Stimulated activated effector memory CD8-positive, alpha-beta T cell treated with anti-CD3 and anti-CD28 coated beads, Interleukin-12 subunit alpha, Interleukin-12 subunit beta, amount 100 ng/mL, for 72 hours (primary cell): ENCODE results near the gene NAA11.

Experiments
- ATAC-seq: fragments of 150-1000 bp; cut with Tn5 transposase; 2 replicates; pipeline ENCODE4 v1.10.0; 2021
- DNase-seq, 2 donors: peaks; one replicate each; pipeline ENCODE4 v3.0.0; 2021 to 2022; ENCODE audit warnings: low spot score in 2 of 2
- H3K27ac Mint-ChIP-seq: one replicate; pipeline ENCODE4 v1.8.0; 2022; ENCODE audit warnings: mild to moderate bottlenecking, mixed read lengths
- H3K36me3 Mint-ChIP-seq: one replicate; pipeline ENCODE4 v1.8.0; 2022; ENCODE audit warnings: mild to moderate bottlenecking, mixed read lengths
- H3K4me1 Mint-ChIP-seq: one replicate; pipeline ENCODE4 v1.8.0; 2022; ENCODE audit warnings: mixed read lengths
- H3K4me3 Mint-ChIP-seq: one replicate; pipeline ENCODE4 v1.8.0; 2022; ENCODE audit warnings: mild to moderate bottlenecking, mixed read lengths
- H3K9me3 Mint-ChIP-seq: one replicate; pipeline ENCODE4 v1.8.0; 2022; ENCODE audit warnings: mixed read lengths

NAA11 gene

GRCh38 chr4:79331126-79331876 is 5.4 kb upstream of the NAA11 start:
- DNase-seq (no peak), ATAC-seq (no peak)
- Mint-ChIP-seq H3K4me3 (no peak overlapping the region), H3K4me1 (no peaks in the 10 kb centered on the region), H3K9me3 (no peaks in the 10 kb centered on the region), H3K36me3 (no peaks in the 10 kb centered on the region), H3K27ac (no peak overlapping the region)

- no peak overlapping the region for H3K27ac Mint-ChIP-seq
- H3K9me3 Mint-ChIP-seq = peaks cover 1% of the 10 kb centered on the region
- ATAC-seq = no peak
- H3K4me3 Mint-ChIP-seq = no peak overlapping the region
- H3K36me3 Mint-ChIP-seq = no peaks in the 10 kb centered on the region
- DNase-seq = no peak
- no peaks in the 10 kb centered on the region for H3K4me1 Mint-ChIP-seq
Measured at GRCh38 chr4:79330720-79331119, 4.9 kb upstream of the NAA11 start.

- Mint-ChIP-seq H3K4me3 (no peak overlapping the region), H3K27ac (no peak overlapping the region), H3K36me3 (no peaks in the 10 kb centered on the region), H3K4me1 (no peaks in the 10 kb centered on the region), H3K9me3 (peaks cover 6% of the 10 kb centered on the region)
- ATAC-seq (no peak), DNase-seq (no peak)
Measured at GRCh38 chr4:79325436-79325835, 425 bp downstream of the NAA11 start.

GRCh38 chr4:79319975-79320374 is 5.9 kb downstream of the NAA11 start:
- Mint-ChIP-seq H3K36me3 (no peaks in the 10 kb centered on the region), H3K4me3 (no peak overlapping the region), H3K27ac (no peak overlapping the region), H3K9me3 (no peaks in the 10 kb centered on the region), H3K4me1 (no peaks in the 10 kb centered on the region)
- ATAC-seq (no peak), DNase-seq (no peak)

GRCh38 chr4:79317711-79318110 is 8.2 kb downstream of the NAA11 start:
- Mint-ChIP-seq H3K4me1 (no peaks in the 10 kb centered on the region), H3K36me3 (no peaks in the 10 kb centered on the region), H3K4me3 (no peak overlapping the region), H3K27ac (no peak overlapping the region), H3K9me3 (no peaks in the 10 kb centered on the region)
- ATAC-seq (no peak), DNase-seq (no peak)

- Mint-ChIP-seq H3K4me3 (no peak overlapping the region), H3K4me1 (no peaks in the 10 kb centered on the region), H3K27ac (no peak overlapping the region), H3K9me3 (no peaks in the 10 kb centered on the region), H3K36me3 (no peaks in the 10 kb centered on the region)
- no peak for ATAC-seq
- DNase-seq = no peak
Measured at GRCh38 chr4:79315891-79316290, 10.0 kb downstream of the NAA11 start.

- Mint-ChIP-seq H3K36me3 (no peaks in the 10 kb centered on the region), H3K4me1 (no peaks in the 10 kb centered on the region), H3K4me3 (no peak overlapping the region), H3K27ac (no peak overlapping the region), H3K9me3 (no peaks in the 10 kb centered on the region)
- ATAC-seq (no peak), DNase-seq (no peak)
Measured at GRCh38 chr4:79311279-79311678, 14.6 kb downstream of the NAA11 start.

GRCh38 chr4:79308971-79309370 is 16.9 kb downstream of the NAA11 start:
- Mint-ChIP-seq H3K4me1 (no peaks in the 10 kb centered on the region), H3K9me3 (no peaks in the 10 kb centered on the region)

GRCh38 chr4:79308137-79308536 is 17.7 kb downstream of the NAA11 start:
- no peaks in the 10 kb centered on the region for H3K9me3 Mint-ChIP-seq
- H3K4me1 Mint-ChIP-seq = no peaks in the 10 kb centered on the region
- no peaks in the 10 kb centered on the region for H3K36me3 Mint-ChIP-seq
- no peak overlapping the region for H3K27ac Mint-ChIP-seq
- ATAC-seq (no peak), DNase-seq (no peak)
- H3K4me3 Mint-ChIP-seq = no peak overlapping the region

More at GRCh38 chr4:79308971-79309370, 16.9 kb downstream of the NAA11 start:
- no peak overlapping the region for H3K27ac Mint-ChIP-seq
- no peak for DNase-seq
- ATAC-seq = no peak
- no peaks in the 10 kb centered on the region for H3K36me3 Mint-ChIP-seq
- H3K4me3 Mint-ChIP-seq = no peak overlapping the region

- Mint-ChIP-seq H3K27ac (no peak overlapping the region), H3K9me3 (no peaks in the 10 kb centered on the region), H3K36me3 (no peaks in the 10 kb centered on the region), H3K4me1 (no peaks in the 10 kb centered on the region), H3K4me3 (no peak overlapping the region)
- ATAC-seq (no peak), DNase-seq (no peak)
Measured at GRCh38 chr4:79306795-79307194, 19.1 kb downstream of the NAA11 start.

- Mint-ChIP-seq H3K4me3 (no peak overlapping the region), H3K9me3 (no peaks in the 10 kb centered on the region), H3K36me3 (no peaks in the 10 kb centered on the region), H3K4me1 (no peaks in the 10 kb centered on the region), H3K27ac (no peak overlapping the region)
- ATAC-seq (no peak), DNase-seq (no peak)
Measured at GRCh38 chr4:79300280-79300679, 25.6 kb downstream of the NAA11 start.

GRCh38 chr4:79298484-79298883 is 27.4 kb downstream of the NAA11 start:
- H3K4me3 Mint-ChIP-seq = no peak overlapping the region
- no peaks in the 10 kb centered on the region for H3K36me3 Mint-ChIP-seq
- no peak overlapping the region for H3K27ac Mint-ChIP-seq
- H3K9me3 Mint-ChIP-seq = no peaks in the 10 kb centered on the region
- ATAC-seq (peak; percentile 43), DNase-seq (no peak)
- H3K4me1 Mint-ChIP-seq = no peaks in the 10 kb centered on the region

GRCh38 chr4:79298027-79298426 is 27.8 kb downstream of the NAA11 start:
- DNase-seq = no peak
- Mint-ChIP-seq H3K27ac (no peak overlapping the region), H3K4me3 (no peak overlapping the region), H3K9me3 (no peaks in the 10 kb centered on the region), H3K4me1 (no peaks in the 10 kb centered on the region), H3K36me3 (no peaks in the 10 kb centered on the region)
- peak; percentile 34 for ATAC-seq

GRCh38 chr4:79297479-79297878 is 28.4 kb downstream of the NAA11 start:
- H3K4me3 Mint-ChIP-seq = no peak overlapping the region
- ATAC-seq (peak; percentile 40), DNase-seq (no peak)
- H3K36me3 Mint-ChIP-seq = no peaks in the 10 kb centered on the region
- H3K4me1 Mint-ChIP-seq = no peaks in the 10 kb centered on the region
- H3K27ac Mint-ChIP-seq = no peak overlapping the region
- H3K9me3 Mint-ChIP-seq = no peaks in the 10 kb centered on the region

GRCh38 chr4:79296768-79297428 is 29.0 kb downstream of the NAA11 start:
- Mint-ChIP-seq H3K27ac (no peak overlapping the region), H3K9me3 (no peaks in the 10 kb centered on the region), H3K36me3 (no peaks in the 10 kb centered on the region), H3K4me1 (no peaks in the 10 kb centered on the region), H3K4me3 (no peak overlapping the region)
- DNase-seq (no peak), ATAC-seq (peak; percentile 31)

- no peak for ATAC-seq
Measured at GRCh38 chr4:79295086-79295485, 30.8 kb downstream of the NAA11 start.

More at GRCh38 chr4:79295086-79295485, 30.8 kb downstream of the NAA11 start:
- Mint-ChIP-seq H3K4me3 (no peak overlapping the region), H3K9me3 (no peaks in the 10 kb centered on the region), H3K4me1 (no peaks in the 10 kb centered on the region), H3K36me3 (no peaks in the 10 kb centered on the region), H3K27ac (no peak overlapping the region)
- no peak for DNase-seq
